Measurements from ENCODE around the gene PMVK. TPM values are rescaled to one million over a fixed set of nuclear protein-coding genes. Genes with fewer than 3 reads are reported as not detected.

The PMVK gene
- total and polyA plus RNA-seq, 2 of the 8 experiments (the other 6 are each of a cell fraction or from before 2014, with no cell fraction given), result 23.8 to 26.5 TPM

- no peak for TF ChIP-seq CHD7 (IDR thresholded peaks at IDR 0.05; ENCODE audit: insufficient replicate concordance, low read length)
- TF ChIP-seq SP1 (IDR thresholded peaks at IDR 0.05; ENCODE audit: low read depth, low read length), result no peak
- TF ChIP-seq CTCF (IDR thresholded peaks at IDR 0.05; ENCODE audit: control extremely low read depth in 1 of 3, insufficient read depth in 1 of 3, low read depth in 1 of 3, low read length in 3 of 3), result no peak
- no peak for TF ChIP-seq CHD2 (IDR thresholded peaks at IDR 0.05; ENCODE audit: low read length)
- TF ChIP-seq USF2 (IDR thresholded peaks at IDR 0.05; ENCODE audit: low read length), result no peak
- no peak for TF ChIP-seq BACH1 (IDR thresholded peaks at IDR 0.05; ENCODE audit: low read length)
- no peak for TF ChIP-seq RXRA (IDR thresholded peaks at IDR 0.05; ENCODE audit: insufficient read depth, low read depth, low read length)
Measured at GRCh38 chr1:154944401-154945159, 8.1 kb upstream of the PMVK start (continued).

All from H1 (cell line).